ENCODE measurements around the gene COBLL1. TPM values are rescaled to one million over a fixed set of nuclear protein-coding genes. Genes with fewer than 3 reads are reported as not detected.

Gene COBLL1
- total and polyA plus RNA-seq, 2 of the 4 experiments (the other 2 are of a cell fraction), result 0.79 to 1.1 TPM

- Histone ChIP-seq H3K27me3 (ENCODE audit: control insufficient read depth, insufficient read depth, low read length) (no peaks in the 10 kb centered on the region), H3K4me2 (ENCODE audit: low read depth, low read length) (no peak overlapping the region), H3K9ac (ENCODE audit: low read depth, low read length) (no peak overlapping the region), H3K36me3 (ENCODE audit: control insufficient read depth, insufficient read depth, low read length) (no peaks in the 10 kb centered on the region), H2BK120ac (ENCODE audit: low read depth, low read length) (no peak overlapping the region), H2BK5ac (ENCODE audit: low read depth, low read length, poor library complexity, severe bottlenecking) (no peak overlapping the region), H3K4me1 (ENCODE audit: control insufficient read depth, insufficient read depth, low read length) (no peaks in the 10 kb centered on the region), H3K4me3 (ENCODE audit: insufficient read depth, low read depth, low read length) (no peak overlapping the region), H4K8ac (ENCODE audit: low read depth in 2 of 2, low read length in 2 of 2) (no peak overlapping the region), H2AFZ (replicated peaks; ENCODE audit: low read length, poor library complexity) (no peak overlapping the region), H3K18ac (ENCODE audit: low read depth, low read length) (no peak overlapping the region), H3K79me1 (ENCODE audit: low read depth in 1 of 2, low read length in 2 of 2) (no peaks in the 10 kb centered on the region), H4K20me1 (ENCODE audit: insufficient read depth, low read length) (no peaks in the 10 kb centered on the region), H3K4ac (ENCODE audit: low read depth, low read length) (no peak overlapping the region), H3K14ac (replicated peaks; ENCODE audit: low read depth, low read length) (no peak overlapping the region), H3K23ac (ENCODE audit: low read depth, low read length) (no peak overlapping the region), H3K27ac (ENCODE audit: insufficient read depth, low read length) (no peak overlapping the region), H4K91ac (ENCODE audit: insufficient read depth, low read depth, low read length) (no peak overlapping the region), H4K5ac (ENCODE audit: low read depth, low read length) (no peak overlapping the region), H2AK9ac (replicated peaks; ENCODE audit: low read depth, low read length, poor library complexity) (no peak overlapping the region), H2BK20ac (ENCODE audit: low read depth, low read length) (no peak overlapping the region), H3K9me3 (ENCODE audit: control insufficient read depth, insufficient read depth, low read length) (no peaks in the 10 kb centered on the region), H3K56ac (ENCODE audit: extremely low read depth, insufficient read depth, low read length) (no peak overlapping the region), H2BK15ac (ENCODE audit: low read depth, low read length) (no peak overlapping the region), H2AK5ac (ENCODE audit: low read depth, low read length) (no peak overlapping the region), H3K9me1 (ENCODE audit: insufficient read depth, low read length) (no peaks in the 10 kb centered on the region)
- WGBS, 2 experiments (ENCODE audit: extremely low coverage in 2 of 2, insufficient read length in 1 of 2), result no CpG with 5 or more reads among the region's 2 CpGs
- dilution Hi-C loops (cut with HindIII; ENCODE audit: low sequenced_read_pairs, unreplicated experiment) (no loop called here), in situ Hi-C loops (cut with MboI; ENCODE audit: low sequenced_read_pairs) (no loop called here), intact Hi-C loops (cut with micrococcal nuclease) (no loop called here)
- TF ChIP-seq MXI1 (IDR thresholded peaks at IDR 0.05; ENCODE audit: borderline replicate concordance, low read depth, low read length) (no peak), CEBPB (IDR thresholded peaks at IDR 0.05; ENCODE audit: low read depth, low read length) (no peak), FOS (IDR thresholded peaks at IDR 0.05; ENCODE audit: low read depth, low read length) (no peak), POLR2A (IDR thresholded peaks at IDR 0.05; ENCODE audit: low read depth, low read length) (no peak), CHD1 (IDR thresholded peaks at IDR 0.05; ENCODE audit: low read depth, low read length) (no peak), NFE2L2 (IDR thresholded peaks at IDR 0.05; ENCODE audit: low read depth, low read length) (no peak), RCOR1 (IDR thresholded peaks at IDR 0.05; ENCODE audit: insufficient replicate concordance, low read length) (no peak), CTCF (conservative IDR thresholded peaks at IDR 0.05; ENCODE audit: low read depth, low read length) (no peak), USF2 (IDR thresholded peaks at IDR 0.05; ENCODE audit: low read depth, low read length) (no peak), RAD21 (IDR thresholded peaks at IDR 0.05; ENCODE audit: low read length) (no peak), BHLHE40 (IDR thresholded peaks at IDR 0.05; ENCODE audit: low read depth, low read length) (no peak), SMC3 (IDR thresholded peaks at IDR 0.05; ENCODE audit: low read depth, low read length) (no peak), ELK1 (IDR thresholded peaks at IDR 0.05; ENCODE audit: borderline replicate concordance, low read depth, low read length) (no peak), MAFK (IDR thresholded peaks at IDR 0.05; ENCODE audit: low read depth, low read length) (no peak), RFX5 (IDR thresholded peaks at IDR 0.05; ENCODE audit: low read depth, low read length) (no peak), MAZ (IDR thresholded peaks at IDR 0.05; ENCODE audit: borderline replicate concordance, low read depth, low read length) (no peak)
- BruUV-seq (replicated peaks), result no TSS peak
- DNase-seq (no peak), ATAC-seq (ENCODE audit: low read depth) (no peak)
- CTCF ChIA-PET, result no interaction called here
- POLR2A ChIA-PET (ENCODE audit: unreplicated experiment), result no interaction called here
Observed at GRCh38 chr2:164642268-164642667, 199.4 kb downstream of the COBLL1 start.
